HPDE6-E6E7 (cell line): Measurements from ENCODE around the gene PARM1.

ENCODE experiments used
- DNase-seq: peaks from one replicate; pipeline ENCODE4 v3.0.0; 2011; ENCODE audit warnings: missing footprints; ENCODE audit errors: extremely low spot score

PARM1 gene, protein sequence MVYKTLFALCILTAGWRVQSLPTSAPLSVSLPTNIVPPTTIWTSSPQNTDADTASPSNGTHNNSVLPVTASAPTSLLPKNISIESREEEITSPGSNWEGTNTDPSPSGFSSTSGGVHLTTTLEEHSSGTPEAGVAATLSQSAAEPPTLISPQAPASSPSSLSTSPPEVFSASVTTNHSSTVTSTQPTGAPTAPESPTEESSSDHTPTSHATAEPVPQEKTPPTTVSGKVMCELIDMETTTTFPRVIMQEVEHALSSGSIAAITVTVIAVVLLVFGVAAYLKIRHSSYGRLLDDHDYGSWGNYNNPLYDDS

GRCh38 chr4:74932832-74933561 lies at the start of gene PARM1:
Gene PARM1, plus strand, starts transcription at chr4:74933116. Its CDS starts 212 bp downstream, at chr4:74933328.
- DNase-seq, result peak; percentile 60

GRCh38 chr4:74884266-74884665 lies 48.6 kb upstream of the PARM1 start:
- no peak for DNase-seq

DNA sequence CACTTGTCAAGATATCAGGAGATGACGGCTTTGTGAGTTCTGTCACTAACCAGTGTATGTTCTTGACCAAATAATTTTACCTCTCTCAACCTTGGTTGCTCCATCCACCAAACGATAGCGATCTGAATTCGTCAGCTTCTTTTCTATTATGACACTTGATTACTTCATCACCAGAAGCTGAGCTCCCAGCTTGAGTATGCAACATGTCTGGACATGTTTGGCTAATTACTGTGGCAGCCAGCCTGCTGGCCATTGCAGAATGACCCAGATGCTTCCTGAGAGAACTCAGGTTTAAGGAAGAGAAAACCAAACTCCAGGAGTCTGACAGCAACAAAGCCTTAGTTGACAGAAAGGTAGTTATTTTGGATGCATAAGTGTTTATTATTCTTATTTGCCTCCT lies 46.4 kb upstream of the PARM1 start:
- DNase-seq, result peak; percentile 80

DNA sequence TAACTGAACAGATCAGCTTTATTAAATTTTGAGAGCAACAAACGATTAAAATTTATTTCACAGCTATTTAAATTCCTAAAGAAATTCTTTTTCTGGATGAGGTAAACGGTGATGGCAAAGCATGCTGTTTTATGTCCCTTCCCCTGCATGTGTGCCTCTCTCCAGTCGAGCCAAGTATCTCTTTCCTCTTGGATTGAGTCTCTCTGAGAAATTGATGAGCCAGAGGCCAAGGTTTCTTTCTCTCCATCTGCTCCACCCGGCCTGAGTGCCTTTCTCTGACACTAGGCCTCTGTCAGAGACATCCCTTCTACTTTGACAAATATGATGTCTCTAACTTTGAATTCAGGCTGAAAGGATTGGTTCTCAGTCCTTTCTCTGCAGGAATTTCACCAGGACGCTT lies 42.6 kb upstream of the PARM1 start:
- DNase-seq, result no peak

- DNase-seq, result no peak
These were observed 41.9 kb upstream of the PARM1 start for GRCh38 chr4:74891037-74891436.

DNA sequence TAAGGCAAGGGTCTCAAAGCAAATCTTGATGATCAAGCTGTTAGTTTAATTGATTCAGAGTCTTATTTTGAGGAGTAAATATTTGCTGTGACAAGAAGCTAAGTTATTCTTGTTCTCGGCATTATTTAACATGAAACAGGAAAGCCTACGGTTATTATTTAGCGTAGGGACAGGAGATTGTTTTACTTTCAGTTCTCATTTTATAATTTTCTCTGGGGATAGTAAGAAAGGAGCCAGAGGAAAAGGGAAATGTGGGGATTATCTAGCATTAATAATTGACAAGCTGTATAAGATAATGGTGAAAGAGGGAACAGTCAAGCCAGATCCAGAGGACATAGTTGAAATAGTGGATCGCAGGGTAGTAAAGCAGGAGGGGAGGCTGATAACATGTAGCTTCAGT lies 39.7 kb upstream of the PARM1 start:
- DNase-seq, result no peak

GRCh38 chr4:74896595-74896994 lies 36.3 kb upstream of the PARM1 start:
- no peak for DNase-seq

DNA sequence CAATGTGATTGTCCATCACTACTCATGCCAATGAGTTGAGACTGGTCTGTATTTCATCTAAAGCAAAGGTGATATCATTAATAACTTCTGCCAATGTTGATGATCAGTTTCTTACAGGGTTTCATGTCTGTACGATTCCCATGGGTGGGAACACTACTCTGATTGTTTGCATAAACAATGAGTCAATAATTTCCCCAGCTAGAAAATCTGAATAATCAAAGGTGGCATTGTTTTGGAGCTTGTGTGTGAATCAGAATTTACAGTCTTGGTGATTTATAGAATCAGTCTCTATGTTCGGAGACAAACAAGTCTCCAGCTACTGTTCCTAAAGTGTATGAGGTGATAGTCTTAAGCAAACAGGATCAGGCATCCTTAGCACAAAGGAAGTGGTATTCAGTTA lies 35.5 kb upstream of the PARM1 start:
- DNase-seq, result no peak

DNA sequence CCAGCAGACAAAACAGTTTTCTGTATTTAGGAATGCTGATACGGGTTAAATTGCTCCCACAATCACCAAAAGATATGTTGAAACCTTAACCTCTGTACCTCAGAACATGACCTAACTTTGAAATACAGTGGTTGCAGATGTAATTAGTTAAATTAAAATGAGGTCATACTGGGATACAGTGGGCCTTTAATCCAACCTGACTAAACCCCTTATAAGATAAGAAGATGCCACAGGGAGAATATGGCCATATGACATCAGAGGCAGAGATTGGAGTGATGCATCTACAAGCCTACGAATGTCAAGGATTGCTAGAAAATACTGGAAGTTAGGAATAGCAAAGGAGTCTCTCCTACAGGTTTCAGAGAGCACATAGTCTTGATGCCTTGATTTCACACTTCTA lies 32.1 kb upstream of the PARM1 start:
- DNase-seq, result no peak

- no peak for DNase-seq
These were observed 28.3 kb upstream of the PARM1 start for GRCh38 chr4:74904509-74905065.

GRCh38 chr4:74906771-74907170 lies 26.1 kb upstream of the PARM1 start:
- DNase-seq, result no peak

DNA sequence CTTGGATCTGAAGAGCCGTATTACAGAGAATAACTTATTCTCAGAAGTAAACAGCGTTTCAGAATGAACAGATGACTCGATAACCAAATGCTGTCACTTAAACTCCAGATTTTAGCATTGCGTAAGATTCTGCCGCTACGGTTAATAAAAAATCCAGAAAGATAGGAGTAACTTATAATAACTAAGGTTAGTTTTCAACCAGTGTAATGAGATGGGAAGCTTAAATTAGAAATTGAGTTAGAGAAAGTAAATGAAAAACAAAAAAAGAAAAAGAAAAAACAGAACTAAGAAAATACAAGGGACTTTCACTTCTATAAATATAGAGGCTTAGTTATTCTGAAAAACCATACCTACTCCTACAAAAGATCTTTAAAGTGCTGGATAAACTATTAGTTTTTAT lies 13.1 kb upstream of the PARM1 start:
- DNase-seq, result no peak

- DNase-seq, result no peak
These were observed 12.2 kb upstream of the PARM1 start for GRCh38 chr4:74920704-74921103.

GRCh38 chr4:74921490-74921889 lies 11.4 kb upstream of the PARM1 start:
- DNase-seq, result no peak

DNA sequence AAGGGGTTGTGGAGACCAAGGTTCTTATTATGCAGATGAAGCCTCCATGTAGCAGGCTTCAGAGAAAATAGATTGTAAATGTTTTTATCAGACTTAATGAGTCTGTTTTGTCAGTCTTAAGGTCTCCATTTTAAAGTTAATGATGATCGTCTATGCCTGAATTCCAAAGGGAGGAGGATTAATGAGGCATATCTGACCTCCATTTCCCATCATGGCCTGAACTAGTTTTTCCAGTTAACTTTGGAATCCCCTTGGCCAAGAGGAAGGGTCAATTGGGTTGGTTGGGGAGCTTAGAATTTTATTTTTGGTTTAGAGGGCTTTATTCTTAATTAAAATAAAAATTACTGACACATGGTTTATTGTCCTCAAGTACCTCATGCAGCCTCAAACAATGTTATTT lies 6.9 kb upstream of the PARM1 start:
- no peak for DNase-seq

DNA sequence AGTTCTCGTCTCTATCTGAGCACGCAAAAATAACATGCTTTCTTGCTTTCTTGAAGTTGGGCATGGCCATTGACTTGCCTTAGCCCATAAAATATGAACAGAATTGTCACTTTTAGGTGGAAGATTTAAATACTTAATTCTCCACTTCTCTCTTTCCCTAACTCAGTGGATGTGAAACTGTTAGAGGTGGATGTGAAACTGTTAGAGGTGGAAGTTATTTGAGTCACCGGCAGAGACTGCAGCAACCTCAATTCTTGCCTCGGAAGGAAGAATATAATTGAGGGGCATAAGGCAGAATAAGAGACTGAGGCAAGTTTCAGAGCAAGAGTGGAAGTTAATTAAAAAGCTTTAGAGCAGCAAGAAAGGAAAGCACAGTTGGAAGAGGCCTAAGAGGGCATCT lies 2.8 kb upstream of the PARM1 start:
- no peak for DNase-seq

DNA sequence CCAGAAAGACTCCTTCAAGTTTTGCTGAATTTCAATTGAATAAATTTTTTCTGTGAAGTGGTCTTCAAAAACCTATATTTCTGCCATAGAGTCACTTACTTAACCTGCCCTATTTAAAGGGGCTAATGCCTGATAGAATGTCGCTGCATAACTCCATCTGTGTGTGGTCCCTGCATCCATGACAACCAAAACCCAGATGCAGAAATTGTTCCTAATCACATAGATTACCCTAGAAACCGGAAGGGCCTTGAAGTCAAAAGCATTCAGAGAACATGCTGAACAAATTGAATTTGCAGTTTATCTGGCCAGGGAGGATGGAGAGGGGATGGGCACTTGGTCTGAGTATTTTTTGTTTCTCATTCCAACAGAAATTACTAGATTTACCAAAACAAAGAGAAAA lies 1.5 kb upstream of the PARM1 start:
- DNase-seq, result no peak

DNA sequence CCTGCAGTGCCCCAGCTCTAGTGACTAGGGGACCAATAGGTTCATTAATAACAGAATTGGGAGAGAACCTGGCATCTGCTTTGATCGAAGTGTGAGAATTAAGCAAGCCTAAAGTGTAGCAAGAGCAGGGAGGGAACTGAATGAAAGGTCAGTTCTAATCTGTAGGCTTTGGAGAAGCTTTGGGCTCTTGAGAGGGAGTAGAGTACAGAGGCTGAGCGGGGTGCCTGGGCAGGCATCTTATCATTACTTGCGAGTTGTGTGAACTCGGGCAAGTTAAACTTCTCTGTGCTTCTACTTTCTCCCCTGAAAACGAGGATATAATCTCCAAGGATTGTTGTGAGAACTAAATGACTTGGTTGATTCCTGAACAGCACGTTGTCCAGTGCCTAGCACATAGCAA lies 906 bp upstream of the PARM1 start:
- DNase-seq, result no peak

GRCh38 chr4:74933562-74934015 lies 673 bp downstream of the PARM1 start:
- DNase-seq, result no peak

- DNase-seq, result no peak
These were observed 1.3 kb downstream of the PARM1 start for GRCh38 chr4:74934016-74934831.

- no peak for DNase-seq
These were observed 2.0 kb downstream of the PARM1 start for GRCh38 chr4:74934888-74935287.

- no peak for DNase-seq
These were observed 8.2 kb downstream of the PARM1 start for GRCh38 chr4:74941123-74941522.
